Measurements from ENCODE around the gene PAX6. TPM values are rescaled to one million over a fixed set of nuclear protein-coding genes. Genes with fewer than 3 reads are reported as not detected.

Gene PAX6
- polyA plus RNA-seq, 1 of the 3 experiments (the other 2 are of a cell fraction) = not detected

DNA sequence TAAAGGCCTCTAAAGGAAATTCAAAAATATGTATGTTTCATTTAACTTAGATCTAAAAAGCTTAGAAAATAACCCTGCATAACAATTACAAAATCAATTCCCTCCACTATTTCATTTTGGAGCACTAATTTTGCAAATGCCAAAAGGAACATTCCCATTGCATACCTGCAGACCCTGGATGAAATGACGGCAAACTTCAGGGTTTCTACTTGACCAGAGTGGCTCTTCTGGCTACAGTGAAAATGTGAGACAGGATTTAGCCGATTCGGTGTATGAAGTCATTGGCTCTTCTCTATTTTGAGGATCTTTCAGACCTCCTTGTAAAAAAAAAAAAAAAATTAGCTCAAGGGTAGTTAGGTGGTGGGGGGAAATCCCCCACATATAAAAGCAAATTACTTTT lies 44.1 kb downstream of the PAX6 start:
- no peak overlapping the region for H3K9ac ChIP-seq
- CTCF ChIA-PET = interaction anchor here (0.9 kb wide), 1 partner anchor 90 kb away, joined by 3 read pairs; no protein-coding TSS in a partner anchor

More for the DNA sequence above, 44.1 kb downstream of the PAX6 start:
- Histone ChIP-seq H3K4me3 (ENCODE audit: low read depth in 2 of 2, low read length in 1 of 2) (no peak overlapping the region), H4K20me1 (ENCODE audit: insufficient read depth) (no peaks in the 10 kb centered on the region), H3K9me3 (no peaks in the 10 kb centered on the region), H3K27ac (ENCODE audit: low read depth in 2 of 2, low read length in 1 of 2) (no peak overlapping the region), H2AFZ (ENCODE audit: low read depth) (no peak overlapping the region), H3F3A (replicated peaks; ENCODE audit: insufficient read depth) (no peaks in the 10 kb centered on the region), H3K9me2 (no peaks in the 10 kb centered on the region), H3K4me1 (ENCODE audit: control insufficient read depth in 1 of 2, insufficient read depth in 2 of 2, low read depth in 1 of 2, low read length in 1 of 2) (peaks cover 0 to 35% of the 10 kb centered on the region in 2 experiments; a peak in 1 of 4 replicates), H3K36me3 (replicated peaks in 1 of 2; ENCODE audit: control insufficient read depth in 1 of 2, insufficient read depth in 2 of 2, low read length in 1 of 2) (no peaks in the 10 kb centered on the region), H3K79me2 (ENCODE audit: insufficient read depth) (no peaks in the 10 kb centered on the region), H3K4me2 (no peak overlapping the region), H3K27me3 (ENCODE audit: insufficient read depth) (no peaks in the 10 kb centered on the region)
- TF ChIP-seq NRF1 (IDR thresholded peaks at IDR 0.05; ENCODE audit: low read depth, low read length) (no peak), JUND (IDR thresholded peaks at IDR 0.05) (no peak), EP300 (IDR thresholded peaks at IDR 0.05; ENCODE audit: borderline replicate concordance in 1 of 2, low read depth in 1 of 2, low read length in 1 of 2) (no peak), MXI1 (IDR thresholded peaks at IDR 0.05; ENCODE audit: low read depth, low read length) (no peak), POLR2AphosphoS5 (IDR thresholded peaks at IDR 0.05; ENCODE audit: low read depth, low read length) (no peak), GABPA (IDR thresholded peaks at IDR 0.05; ENCODE audit: low read depth) (no peak), SMC3 (IDR thresholded peaks at IDR 0.05; ENCODE audit: low read depth, low read length) (no peak), ELF1 (IDR thresholded peaks at IDR 0.05) (no peak), SIN3A (IDR thresholded peaks at IDR 0.05; ENCODE audit: borderline replicate concordance, low read depth, low read length) (no peak), RCOR1 (IDR thresholded peaks at IDR 0.05; ENCODE audit: low read length) (no peak), TCF12 (IDR thresholded peaks at IDR 0.05) (no peak)
- TF ChIP-seq, protein P1, sequence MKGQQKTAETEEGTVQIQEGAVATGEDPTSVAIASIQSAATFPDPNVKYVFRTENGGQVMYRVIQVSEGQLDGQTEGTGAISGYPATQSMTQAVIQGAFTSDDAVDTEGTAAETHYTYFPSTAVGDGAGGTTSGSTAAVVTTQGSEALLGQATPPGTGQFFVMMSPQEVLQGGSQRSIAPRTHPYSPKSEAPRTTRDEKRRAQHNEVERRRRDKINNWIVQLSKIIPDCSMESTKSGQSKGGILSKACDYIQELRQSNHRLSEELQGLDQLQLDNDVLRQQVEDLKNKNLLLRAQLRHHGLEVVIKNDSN (IDR thresholded peaks at IDR 0.05; ENCODE audit: borderline replicate concordance, low read depth) = no peak
- TF ChIP-seq, protein P2, sequence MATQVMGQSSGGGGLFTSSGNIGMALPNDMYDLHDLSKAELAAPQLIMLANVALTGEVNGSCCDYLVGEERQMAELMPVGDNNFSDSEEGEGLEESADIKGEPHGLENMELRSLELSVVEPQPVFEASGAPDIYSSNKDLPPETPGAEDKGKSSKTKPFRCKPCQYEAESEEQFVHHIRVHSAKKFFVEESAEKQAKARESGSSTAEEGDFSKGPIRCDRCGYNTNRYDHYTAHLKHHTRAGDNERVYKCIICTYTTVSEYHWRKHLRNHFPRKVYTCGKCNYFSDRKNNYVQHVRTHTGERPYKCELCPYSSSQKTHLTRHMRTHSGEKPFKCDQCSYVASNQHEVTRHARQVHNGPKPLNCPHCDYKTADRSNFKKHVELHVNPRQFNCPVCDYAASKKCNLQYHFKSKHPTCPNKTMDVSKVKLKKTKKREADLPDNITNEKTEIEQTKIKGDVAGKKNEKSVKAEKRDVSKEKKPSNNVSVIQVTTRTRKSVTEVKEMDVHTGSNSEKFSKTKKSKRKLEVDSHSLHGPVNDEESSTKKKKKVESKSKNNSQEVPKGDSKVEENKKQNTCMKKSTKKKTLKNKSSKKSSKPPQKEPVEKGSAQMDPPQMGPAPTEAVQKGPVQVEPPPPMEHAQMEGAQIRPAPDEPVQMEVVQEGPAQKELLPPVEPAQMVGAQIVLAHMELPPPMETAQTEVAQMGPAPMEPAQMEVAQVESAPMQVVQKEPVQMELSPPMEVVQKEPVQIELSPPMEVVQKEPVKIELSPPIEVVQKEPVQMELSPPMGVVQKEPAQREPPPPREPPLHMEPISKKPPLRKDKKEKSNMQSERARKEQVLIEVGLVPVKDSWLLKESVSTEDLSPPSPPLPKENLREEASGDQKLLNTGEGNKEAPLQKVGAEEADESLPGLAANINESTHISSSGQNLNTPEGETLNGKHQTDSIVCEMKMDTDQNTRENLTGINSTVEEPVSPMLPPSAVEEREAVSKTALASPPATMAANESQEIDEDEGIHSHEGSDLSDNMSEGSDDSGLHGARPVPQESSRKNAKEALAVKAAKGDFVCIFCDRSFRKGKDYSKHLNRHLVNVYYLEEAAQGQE (IDR thresholded peaks at IDR 0.05; ENCODE audit: low read depth, low read length) = no peak
- TF ChIP-seq, protein P3, sequence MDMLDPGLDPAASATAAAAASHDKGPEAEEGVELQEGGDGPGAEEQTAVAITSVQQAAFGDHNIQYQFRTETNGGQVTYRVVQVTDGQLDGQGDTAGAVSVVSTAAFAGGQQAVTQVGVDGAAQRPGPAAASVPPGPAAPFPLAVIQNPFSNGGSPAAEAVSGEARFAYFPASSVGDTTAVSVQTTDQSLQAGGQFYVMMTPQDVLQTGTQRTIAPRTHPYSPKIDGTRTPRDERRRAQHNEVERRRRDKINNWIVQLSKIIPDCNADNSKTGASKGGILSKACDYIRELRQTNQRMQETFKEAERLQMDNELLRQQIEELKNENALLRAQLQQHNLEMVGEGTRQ (IDR thresholded peaks at IDR 0.05; ENCODE audit: borderline replicate concordance, low read depth, low read length) = no peak
- TF ChIP-seq, protein P4, sequence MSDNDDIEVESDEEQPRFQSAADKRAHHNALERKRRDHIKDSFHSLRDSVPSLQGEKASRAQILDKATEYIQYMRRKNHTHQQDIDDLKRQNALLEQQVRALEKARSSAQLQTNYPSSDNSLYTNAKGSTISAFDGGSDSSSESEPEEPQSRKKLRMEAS (IDR thresholded peaks at IDR 0.05; ENCODE audit: low read depth) = no peak
- TF ChIP-seq, protein P5, sequence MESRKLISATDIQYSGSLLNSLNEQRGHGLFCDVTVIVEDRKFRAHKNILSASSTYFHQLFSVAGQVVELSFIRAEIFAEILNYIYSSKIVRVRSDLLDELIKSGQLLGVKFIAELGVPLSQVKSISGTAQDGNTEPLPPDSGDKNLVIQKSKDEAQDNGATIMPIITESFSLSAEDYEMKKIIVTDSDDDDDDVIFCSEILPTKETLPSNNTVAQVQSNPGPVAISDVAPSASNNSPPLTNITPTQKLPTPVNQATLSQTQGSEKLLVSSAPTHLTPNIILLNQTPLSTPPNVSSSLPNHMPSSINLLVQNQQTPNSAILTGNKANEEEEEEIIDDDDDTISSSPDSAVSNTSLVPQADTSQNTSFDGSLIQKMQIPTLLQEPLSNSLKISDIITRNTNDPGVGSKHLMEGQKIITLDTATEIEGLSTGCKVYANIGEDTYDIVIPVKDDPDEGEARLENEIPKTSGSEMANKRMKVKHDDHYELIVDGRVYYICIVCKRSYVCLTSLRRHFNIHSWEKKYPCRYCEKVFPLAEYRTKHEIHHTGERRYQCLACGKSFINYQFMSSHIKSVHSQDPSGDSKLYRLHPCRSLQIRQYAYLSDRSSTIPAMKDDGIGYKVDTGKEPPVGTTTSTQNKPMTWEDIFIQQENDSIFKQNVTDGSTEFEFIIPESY (IDR thresholded peaks at IDR 0.05; ENCODE audit: borderline replicate concordance, low read depth) = no peak
- TF ChIP-seq, protein P6, sequence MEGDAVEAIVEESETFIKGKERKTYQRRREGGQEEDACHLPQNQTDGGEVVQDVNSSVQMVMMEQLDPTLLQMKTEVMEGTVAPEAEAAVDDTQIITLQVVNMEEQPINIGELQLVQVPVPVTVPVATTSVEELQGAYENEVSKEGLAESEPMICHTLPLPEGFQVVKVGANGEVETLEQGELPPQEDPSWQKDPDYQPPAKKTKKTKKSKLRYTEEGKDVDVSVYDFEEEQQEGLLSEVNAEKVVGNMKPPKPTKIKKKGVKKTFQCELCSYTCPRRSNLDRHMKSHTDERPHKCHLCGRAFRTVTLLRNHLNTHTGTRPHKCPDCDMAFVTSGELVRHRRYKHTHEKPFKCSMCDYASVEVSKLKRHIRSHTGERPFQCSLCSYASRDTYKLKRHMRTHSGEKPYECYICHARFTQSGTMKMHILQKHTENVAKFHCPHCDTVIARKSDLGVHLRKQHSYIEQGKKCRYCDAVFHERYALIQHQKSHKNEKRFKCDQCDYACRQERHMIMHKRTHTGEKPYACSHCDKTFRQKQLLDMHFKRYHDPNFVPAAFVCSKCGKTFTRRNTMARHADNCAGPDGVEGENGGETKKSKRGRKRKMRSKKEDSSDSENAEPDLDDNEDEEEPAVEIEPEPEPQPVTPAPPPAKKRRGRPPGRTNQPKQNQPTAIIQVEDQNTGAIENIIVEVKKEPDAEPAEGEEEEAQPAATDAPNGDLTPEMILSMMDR (IDR thresholded peaks at IDR 0.05) = no peak
- POLR2A ChIA-PET = no interaction called here
- DNase-seq = no peak
- WGBS (ENCODE audit: low lambda C conversion rate) = 89% methylated on average over 3 of the region's 3 CpGs
